Fibroblast of skin of right biceps (primary cell): ENCODE results near the gene CTU2.
A peak's percentile ranks its signal among the peaks of the same experiment; 100 is the strongest.

Experiments
- DNase-seq: peaks from one replicate; pipeline ENCODE4 v3.0.0-alpha.2; 2013

CTU2 gene

GRCh38 chr16:88732172-88732960 lies 26.1 kb downstream of the CTU2 start:
- no peak for DNase-seq

- no peak for DNase-seq
Observed at GRCh38 chr16:88732961-88733294, 26.6 kb downstream of the CTU2 start.

GRCh38 chr16:88733630-88734360 lies 27.5 kb downstream of the CTU2 start:
- no peak for DNase-seq

- DNase-seq, result no peak
Observed at GRCh38 chr16:88734361-88734728, 28.0 kb downstream of the CTU2 start.

GRCh38 chr16:88735121-88735520 lies 28.8 kb downstream of the CTU2 start:
- DNase-seq, result no peak

- no peak for DNase-seq
Observed at GRCh38 chr16:88735616-88736015, 29.3 kb downstream of the CTU2 start.

- no peak for DNase-seq
Observed at GRCh38 chr16:88736088-88736487, 29.8 kb downstream of the CTU2 start.

- DNase-seq, result no peak
Observed at GRCh38 chr16:88736496-88736895, 30.2 kb downstream of the CTU2 start.

- DNase-seq, result peak; percentile 77
Observed at GRCh38 chr16:88737298-88738150, 31.2 kb downstream of the CTU2 start.

GRCh38 chr16:88738151-88739084 lies 32.1 kb downstream of the CTU2 start:
- no peak for DNase-seq

- DNase-seq, result no peak
Observed at GRCh38 chr16:88739139-88739976, 33.1 kb downstream of the CTU2 start.

- no peak for DNase-seq
Observed at GRCh38 chr16:88739977-88740726, 33.8 kb downstream of the CTU2 start.

GRCh38 chr16:88740727-88741055 lies 34.4 kb downstream of the CTU2 start:
- no peak for DNase-seq

GRCh38 chr16:88741368-88741767 lies 35.1 kb downstream of the CTU2 start:
- DNase-seq, result no peak

- DNase-seq, result no peak
Observed at GRCh38 chr16:88742896-88743605, 36.7 kb downstream of the CTU2 start.

- DNase-seq, result peak; percentile 51
Observed at GRCh38 chr16:88743693-88744576, 37.6 kb downstream of the CTU2 start.

GRCh38 chr16:88744577-88745521 lies 38.5 kb downstream of the CTU2 start:
- DNase-seq, result no peak

GRCh38 chr16:88746506-88746905 lies 40.2 kb downstream of the CTU2 start:
- DNase-seq, result no peak
